HCT116 (cell line): ENCODE data around the gene SCD5. TPM values are rescaled to one million over a fixed set of nuclear protein-coding genes. Genes with fewer than 3 reads are reported as not detected.

Source experiments
- ATAC-seq: fragments of 200-7000 bp; cut with Tn5 transposase; 2 replicates; pipeline ENCODE4 v1.9.1; 2020; ENCODE audit warnings: mild to moderate bottlenecking, moderate library complexity
- BruUV-seq: library from RNA; stranded (reverse); fragments of 400-500 nt; replicated peaks from 2 replicates; lab custom pipeline; 2021; lab: Mats Ljungman, UMichigan
- CTCF ChIA-PET: fragments of 300-600 bp; sonication (Branson Sonifier 250); formaldehyde crosslinking; loops from one replicate; lab custom pipeline; 2021; ENCODE audit warnings: antibody characterized with exemption; lab: Charles Lee
- POLR2A ChIA-PET: fragments of 300-600, 350-600 bp; sonication (Branson Sonifier 250); formaldehyde crosslinking; loops from one replicate; lab custom pipeline; 2021; ENCODE audit warnings: antibody characterized with exemption; lab: Charles Lee
- RAD21 ChIA-PET, 2 experiments: fragments of 300-600 bp; sonication (Branson Sonifier 250); formaldehyde crosslinking; loops; one replicate each; lab custom pipeline; 2023; ENCODE audit warnings: low total read pairs in 2 of 2; ENCODE audit not compliant: uncharacterized antibody in 2 of 2, unreplicated experiment in 2 of 2, low non-redundant PET in 1 of 2; lab: Charles Lee
- DNase-seq: peaks from one replicate; pipeline ENCODE4 v3.0.0-alpha.2; 2010; ENCODE audit warnings: low read depth, low spot score
- H2AFZ ChIP-seq: fragments of 200-600 bp; shearing (Covaris generic), sonication (generic); 2 replicates; pipeline ENCODE4 v1.6.1; 2017; ENCODE audit warnings: low read depth, mixed run types, mixed read lengths, antibody characterized with exemption, low read length; ENCODE audit not compliant: poor library complexity, severe bottlenecking
- H3K27ac ChIP-seq: 2 replicates; pipeline ENCODE4 v1.5.1; 2012; ENCODE audit warnings: low read depth, low read length
- H3K27me3 ChIP-seq: fragments of 200-600 bp; sonication (generic); 2 replicates; pipeline ENCODE4 v1.6.1; 2016; ENCODE audit warnings: mixed run types, low read length, mixed read lengths; ENCODE audit not compliant: insufficient read depth
- H3K36me3 ChIP-seq, 2 experiments: fragments of 200-500 bp in 1 of 2; fragments of 200-600 bp in 1 of 2; sonication (Bioruptor generic) in 1 of 2; sonication (generic) in 1 of 2; 2 replicates each; pipeline versions ENCODE4 v1.5.1 to v1.6.1; 2014 to 2016; ENCODE audit warnings: low read length in 2 of 2, inconsistent platforms in 1 of 2, mixed read lengths in 1 of 2, mixed run types in 1 of 2; ENCODE audit not compliant: insufficient read depth in 2 of 2, control insufficient read depth in 1 of 2
- H3K4me1 ChIP-seq, 2 experiments: fragments of 200-600 bp in 1 of 2; sonication (generic) in 1 of 2; 2 replicates each; pipeline versions ENCODE4 v1.5.1 to v1.6.1; 2012 to 2017; ENCODE audit warnings: low read length in 2 of 2, inconsistent platforms in 1 of 2, mild to moderate bottlenecking in 1 of 2, mixed read lengths in 1 of 2, mixed run types in 1 of 2, moderate library complexity in 1 of 2; ENCODE audit not compliant: insufficient read depth in 2 of 2, control insufficient read depth in 1 of 2
- H3K4me2 ChIP-seq: fragments of 200-600 bp; sonication (generic); 2 replicates; pipeline ENCODE4 v1.6.1; 2017; ENCODE audit warnings: mixed run types, low read length, mixed read lengths
- H3K4me3 ChIP-seq, 2 experiments: fragments of 200-600 bp in 1 of 2; sonication (generic) in 1 of 2; replicated peaks in 1 of 2; 2 replicates each; pipeline ENCODE4 v1.5.1; 2011 to 2016; ENCODE audit warnings: low read length in 2 of 2, control low read depth in 1 of 2, low read depth in 1 of 2, mild to moderate bottlenecking in 1 of 2, mixed read lengths in 1 of 2, mixed run types in 1 of 2
- H3K79me2 ChIP-seq: fragments of 200-600 bp; sonication (generic); 2 replicates; pipeline ENCODE4 v1.6.1; 2017; ENCODE audit warnings: mild to moderate bottlenecking, mixed run types, low read length, moderate library complexity, mixed read lengths; ENCODE audit not compliant: insufficient read depth
- H3K9ac ChIP-seq: fragments of 200-600 bp; sonication (generic); 2 replicates; pipeline ENCODE4 v1.6.1; 2016; ENCODE audit warnings: low read length, mixed read lengths
- H3K9me2 ChIP-seq: fragments of 200-600 bp; sonication (generic), shearing (Covaris generic); 2 replicates; pipeline ENCODE4 v1.6.1; 2017; ENCODE audit warnings: mixed run types, mild to moderate bottlenecking, moderate library complexity; ENCODE audit not compliant: insufficient read depth
- H3K9me3 ChIP-seq, 2 experiments: fragments of 200-500 bp in 1 of 2; fragments of 200-600 bp in 1 of 2; sonication (Bioruptor generic) in 1 of 2; sonication (generic) in 1 of 2; 2 replicates each; pipeline ENCODE4 v1.6.1; 2014 to 2017; ENCODE audit warnings: low read length in 2 of 2, mixed read lengths in 2 of 2, inconsistent platforms in 1 of 2, low read depth in 1 of 2, mild to moderate bottlenecking in 1 of 2, mixed run types in 1 of 2, moderate library complexity in 1 of 2; ENCODE audit not compliant: control insufficient read depth in 1 of 2, insufficient read depth in 1 of 2
- H4K20me1 ChIP-seq: fragments of 200-600 bp; sonication (generic), shearing (Covaris generic); 2 replicates; pipeline ENCODE4 v1.6.1; 2017; ENCODE audit warnings: mixed run types, mild to moderate bottlenecking, moderate library complexity; ENCODE audit not compliant: insufficient read depth
- CBX3 ChIP-seq: IDR thresholded peaks from 2 replicates; pipeline ENCODE4 v1.6.1; 2012; ENCODE audit warnings: low read depth
- CTCF ChIP-seq, 3 experiments: fragments of 200-600 bp in 1 of 3; sonication (generic) in 1 of 3; IDR thresholded peaks in 2 of 3; conservative IDR thresholded peaks in 1 of 3; 2 replicates each; pipeline ENCODE4 v1.5.1; 2012 to 2017; ENCODE audit warnings: low read depth in 2 of 3, low read length in 2 of 3, antibody characterized with exemption in 1 of 3, borderline replicate concordance in 1 of 3, control low read depth in 1 of 3, mild to moderate bottlenecking in 1 of 3, mixed read lengths in 1 of 3, mixed run types in 1 of 3, moderate library complexity in 1 of 3; ENCODE audit not compliant: insufficient read depth in 1 of 3
- EGR1 ChIP-seq: IDR thresholded peaks from 2 replicates; pipeline ENCODE4 v1.6.1; 2012; ENCODE audit warnings: low read depth
- ELF1 ChIP-seq: IDR thresholded peaks from 2 replicates; pipeline ENCODE4 v1.6.1; 2012; ENCODE audit warnings: low read depth, borderline replicate concordance
- EZH2phosphoT487 ChIP-seq: fragments of 200-600 bp; IDR thresholded peaks from 2 replicates; pipeline ENCODE4 v1.6.1; 2018; ENCODE audit warnings: antibody characterized with exemption, borderline replicate concordance
- JUND ChIP-seq: IDR thresholded peaks from 2 replicates; pipeline ENCODE4 v1.6.1; 2012
- MAX ChIP-seq: IDR thresholded peaks from 2 replicates; pipeline ENCODE4 v1.6.1; 2012
- POLR2AphosphoS5 ChIP-seq: IDR thresholded peaks from 2 replicates; pipeline ENCODE4 v1.6.1; 2011; ENCODE audit warnings: mild to moderate bottlenecking, low read depth, low read length, moderate library complexity
- RAD21 ChIP-seq: IDR thresholded peaks from 2 replicates; pipeline ENCODE4 v1.6.1; 2012; ENCODE audit warnings: low read depth, mild to moderate bottlenecking
- REST ChIP-seq: IDR thresholded peaks from 2 replicates; pipeline ENCODE4 v1.6.1; 2012; ENCODE audit warnings: low read depth
- SIN3A ChIP-seq: IDR thresholded peaks from 2 replicates; pipeline ENCODE4 v1.6.1; 2012; ENCODE audit warnings: low read depth
- SP1 ChIP-seq: IDR thresholded peaks from 2 replicates; pipeline ENCODE4 v1.6.1; 2012; ENCODE audit warnings: low read depth
- TCF7L2 ChIP-seq: IDR thresholded peaks from 2 replicates; pipeline ENCODE4 v1.7.0; 2011; ENCODE audit warnings: borderline replicate concordance, inconsistent platforms; ENCODE audit not compliant: insufficient read depth, insufficient read length; ENCODE audit errors: extremely low read depth
- YY1 ChIP-seq: IDR thresholded peaks from 2 replicates; pipeline ENCODE4 v1.6.1; 2011; ENCODE audit warnings: low read length, low read depth, moderate library complexity, mild to moderate bottlenecking; ENCODE audit not compliant: insufficient replicate concordance; ENCODE audit errors: extremely low read depth
- ZBTB33 ChIP-seq: IDR thresholded peaks from 2 replicates; pipeline ENCODE4 v1.6.1; 2011; ENCODE audit warnings: mild to moderate bottlenecking, low read length, moderate library complexity; ENCODE audit not compliant: insufficient replicate concordance; ENCODE audit errors: extremely low read depth
- ZNF274 ChIP-seq: fragments of 200-500 bp; sonication (Bioruptor generic); IDR thresholded peaks from 2 replicates; pipeline ENCODE4 v1.6.1; 2014; ENCODE audit warnings: mild to moderate bottlenecking, low read depth, low read length, inconsistent platforms
- intact Hi-C: fragments of 100-400 bp; cut with micrococcal nuclease; formaldehyde crosslinking; loops from 2 replicates; pipeline ENCODE4 v1.10.0; 2022
- total RNA-seq: library from RNA; stranded (reverse); gene quantifications from one replicate; pipeline ENCODE4 v1.2.1, GENCODE V29; 2021; ENCODE audit not compliant: unreplicated experiment

Gene SCD5
- total RNA-seq, 1 experiment from 2014 or later, result 21.7 TPM

- no peak overlapping the region for H3K4me2 ChIP-seq
- CTCF ChIA-PET, result no interaction called here
- no peak overlapping the region for H3K4me3 ChIP-seq
- H3K36me3 ChIP-seq, result no peaks in the 10 kb centered on the region; a peak in 1 of 4 replicates
- BruUV-seq, result no TSS peak
- H2AFZ ChIP-seq, result no peak overlapping the region
- intact Hi-C loops, result no loop called here
- no peak overlapping the region for H3K27ac ChIP-seq
- no peaks in the 10 kb centered on the region for H3K27me3 ChIP-seq
- H3K9ac ChIP-seq, result no peak overlapping the region
- RAD21 ChIA-PET, result no interaction called here
- no peaks in the 10 kb centered on the region for H3K4me1 ChIP-seq
- no peaks in the 10 kb centered on the region for H3K9me3 ChIP-seq
- TF ChIP-seq RAD21 (no peak), JUND (no peak), POLR2AphosphoS5 (no peak), EZH2phosphoT487 (no peak), SIN3A (no peak), ZBTB33 (no peak), CBX3 (no peak), CTCF (IDR thresholded peaks at IDR 0.05 in 2 of 3, conservative IDR thresholded peaks at IDR 0.05 in 1 of 3; ENCODE audit: borderline replicate concordance in 1 of 3, insufficient read depth in 1 of 3, low read depth in 2 of 3, low read length in 2 of 3) (no peak), MAX (no peak), TCF7L2 (no peak), EGR1 (no peak), YY1 (no peak), ELF1 (no peak), REST (no peak), ZNF274 (no peak), SP1 (no peak)
- H3K79me2 ChIP-seq, result no peaks in the 10 kb centered on the region
- no peaks in the 10 kb centered on the region for H3K9me2 ChIP-seq
- no peaks in the 10 kb centered on the region for H4K20me1 ChIP-seq
- ATAC-seq, result no peak
- POLR2A ChIA-PET, result no interaction called here
- DNase-seq, result no peak
These were observed 107.2 kb downstream of the SCD5 start for GRCh38 chr4:82691431-82691830.
